Nephron (organoid): ENCODE measurements around the gene RUSF1.
"Not testable (repeated sequence)": the region's sequence is repeated elsewhere in the genome, so short reads cannot be mapped to it uniquely, and the experiment has no call there.

Experiments used
- H3K27ac Mint-ChIP-seq, 3 experiments: 2 replicates each; pipeline ENCODE4 v1.8.0; 2020; ENCODE audit warnings: mixed read lengths in 3 of 3, mild to moderate bottlenecking in 2 of 3, moderate library complexity in 1 of 3
- H3K27me3 Mint-ChIP-seq: 2 replicates; pipeline ENCODE4 v1.8.0; 2021; ENCODE audit warnings: low read depth, mild to moderate bottlenecking, moderate library complexity, mixed read lengths
- H3K36me3 Mint-ChIP-seq: 2 replicates; pipeline ENCODE4 v1.8.0; 2020; ENCODE audit warnings: low read depth, mixed read lengths
- H3K4me1 Mint-ChIP-seq: 2 replicates; pipeline ENCODE4 v1.8.0; 2020; ENCODE audit warnings: mixed read lengths
- H3K4me3 Mint-ChIP-seq, 3 experiments: 2 replicates each; pipeline ENCODE4 v1.8.0; 2020; ENCODE audit warnings: mild to moderate bottlenecking in 3 of 3, mixed read lengths in 3 of 3, moderate library complexity in 2 of 3
- H3K9me3 Mint-ChIP-seq: 2 replicates; pipeline ENCODE4 v1.8.0; 2020; ENCODE audit warnings: mixed read lengths
- TF ChIP-seq, protein P1 (sequence below), 3 experiments: fragments of 200-600 bp; sonication (generic); IDR thresholded peaks; one replicate each; pipeline ENCODE4 v1.5.0; 2021; ENCODE audit warnings: antibody characterized with exemption in 3 of 3; ENCODE audit not compliant: unreplicated experiment in 3 of 3

The RUSF1 gene

DNA sequence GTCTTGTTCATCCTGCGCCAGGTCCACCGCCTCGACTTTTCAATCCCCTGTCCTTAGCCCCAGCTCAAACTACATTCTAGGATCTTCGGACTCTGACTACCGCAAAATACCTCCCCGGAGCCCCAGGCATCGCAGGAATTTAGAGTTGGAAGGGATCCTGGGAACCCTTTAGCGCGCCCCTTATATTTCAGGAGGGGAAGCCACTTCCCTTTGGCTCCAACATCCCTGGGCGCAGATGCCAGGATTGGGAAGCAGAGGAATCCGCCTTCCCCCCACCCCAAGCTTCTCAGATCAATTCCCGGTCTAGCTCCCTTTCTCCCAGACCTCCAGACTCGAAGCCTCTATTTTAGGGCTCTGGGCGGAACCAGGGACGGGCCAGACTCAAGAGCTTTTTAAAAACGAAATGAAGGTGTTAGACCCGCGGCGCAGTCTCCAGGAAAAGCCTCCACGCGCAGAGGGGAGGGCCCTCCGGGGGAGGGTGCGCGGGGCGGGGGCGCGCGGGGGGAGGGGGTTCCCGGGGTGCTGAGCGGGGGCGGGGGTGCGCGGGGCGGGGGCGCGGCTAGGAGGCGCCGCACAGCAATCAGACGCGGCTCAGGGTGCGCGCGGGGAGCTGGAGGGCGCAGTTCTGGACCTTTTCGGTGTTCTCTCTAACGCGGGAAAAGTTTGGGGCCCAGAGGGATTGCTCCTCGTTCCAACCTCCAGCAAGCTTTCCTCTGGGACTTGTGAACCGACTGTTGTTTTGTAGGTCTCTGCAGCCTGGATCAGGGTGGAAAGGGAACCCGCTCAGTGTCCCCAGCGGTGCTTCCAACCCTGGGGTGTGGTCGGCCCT, 21.1 kb upstream of the RUSF1 start:
- TF ChIP-seq, protein P1, sequence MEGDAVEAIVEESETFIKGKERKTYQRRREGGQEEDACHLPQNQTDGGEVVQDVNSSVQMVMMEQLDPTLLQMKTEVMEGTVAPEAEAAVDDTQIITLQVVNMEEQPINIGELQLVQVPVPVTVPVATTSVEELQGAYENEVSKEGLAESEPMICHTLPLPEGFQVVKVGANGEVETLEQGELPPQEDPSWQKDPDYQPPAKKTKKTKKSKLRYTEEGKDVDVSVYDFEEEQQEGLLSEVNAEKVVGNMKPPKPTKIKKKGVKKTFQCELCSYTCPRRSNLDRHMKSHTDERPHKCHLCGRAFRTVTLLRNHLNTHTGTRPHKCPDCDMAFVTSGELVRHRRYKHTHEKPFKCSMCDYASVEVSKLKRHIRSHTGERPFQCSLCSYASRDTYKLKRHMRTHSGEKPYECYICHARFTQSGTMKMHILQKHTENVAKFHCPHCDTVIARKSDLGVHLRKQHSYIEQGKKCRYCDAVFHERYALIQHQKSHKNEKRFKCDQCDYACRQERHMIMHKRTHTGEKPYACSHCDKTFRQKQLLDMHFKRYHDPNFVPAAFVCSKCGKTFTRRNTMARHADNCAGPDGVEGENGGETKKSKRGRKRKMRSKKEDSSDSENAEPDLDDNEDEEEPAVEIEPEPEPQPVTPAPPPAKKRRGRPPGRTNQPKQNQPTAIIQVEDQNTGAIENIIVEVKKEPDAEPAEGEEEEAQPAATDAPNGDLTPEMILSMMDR (IDR thresholded peaks at IDR 0.05; ENCODE audit: unreplicated experiment in 3 of 3) = no peak
- H3K4me1 Mint-ChIP-seq = peaks cover 14% of the 10 kb centered on the region
- H3K4me3 Mint-ChIP-seq = peak overlapping the region; percentile 75 to 91 (median 86)
- H3K27me3 Mint-ChIP-seq = peaks cover 16% of the 10 kb centered on the region
- H3K9me3 Mint-ChIP-seq = no peaks in the 10 kb centered on the region
- H3K27ac Mint-ChIP-seq = peak overlapping the region in 2 of 3 experiments; percentile 68 to 97
- no peaks in the 10 kb centered on the region for H3K36me3 Mint-ChIP-seq

DNA sequence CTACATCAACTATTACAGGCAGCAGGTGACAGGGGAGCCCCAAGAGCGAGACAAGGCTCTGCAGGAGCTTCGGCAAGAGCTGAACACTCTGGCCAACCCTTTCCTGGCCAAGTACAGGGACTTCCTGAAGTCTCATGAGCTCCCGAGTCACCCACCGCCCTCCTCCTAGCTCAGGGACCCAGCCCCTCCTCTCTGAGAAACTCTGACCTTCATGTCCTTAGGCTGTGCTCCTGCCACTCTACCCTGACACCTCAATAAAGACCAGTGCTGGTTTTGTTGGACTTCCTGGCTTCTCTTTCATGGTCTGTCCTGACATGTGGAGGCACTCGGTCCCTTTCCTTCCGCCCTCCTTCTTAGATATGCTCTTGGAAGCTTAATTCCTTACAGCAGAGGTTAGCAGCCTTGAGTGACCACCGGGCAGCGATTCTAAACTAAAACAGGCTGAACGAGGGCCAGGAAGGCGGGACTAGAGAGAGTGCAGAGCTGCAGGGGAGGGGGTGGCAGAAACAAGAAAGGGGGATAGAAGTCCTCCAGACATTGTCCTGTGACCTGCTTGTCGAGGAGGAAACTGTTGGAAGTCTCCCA, 20.4 kb upstream of the RUSF1 start:
- Mint-ChIP-seq H3K4me1 (peaks cover 14% of the 10 kb centered on the region), H3K36me3 (no peaks in the 10 kb centered on the region), H3K4me3 (peak overlapping the region; percentile 75 to 91 (median 86)), H3K27ac (peak overlapping the region in 2 of 3 experiments; percentile 68 to 97), H3K27me3 (peaks cover 18% of the 10 kb centered on the region), H3K9me3 (no peaks in the 10 kb centered on the region)
- TF ChIP-seq, protein P1 (IDR thresholded peaks at IDR 0.05; ENCODE audit: unreplicated experiment in 3 of 3) = no peak

DNA sequence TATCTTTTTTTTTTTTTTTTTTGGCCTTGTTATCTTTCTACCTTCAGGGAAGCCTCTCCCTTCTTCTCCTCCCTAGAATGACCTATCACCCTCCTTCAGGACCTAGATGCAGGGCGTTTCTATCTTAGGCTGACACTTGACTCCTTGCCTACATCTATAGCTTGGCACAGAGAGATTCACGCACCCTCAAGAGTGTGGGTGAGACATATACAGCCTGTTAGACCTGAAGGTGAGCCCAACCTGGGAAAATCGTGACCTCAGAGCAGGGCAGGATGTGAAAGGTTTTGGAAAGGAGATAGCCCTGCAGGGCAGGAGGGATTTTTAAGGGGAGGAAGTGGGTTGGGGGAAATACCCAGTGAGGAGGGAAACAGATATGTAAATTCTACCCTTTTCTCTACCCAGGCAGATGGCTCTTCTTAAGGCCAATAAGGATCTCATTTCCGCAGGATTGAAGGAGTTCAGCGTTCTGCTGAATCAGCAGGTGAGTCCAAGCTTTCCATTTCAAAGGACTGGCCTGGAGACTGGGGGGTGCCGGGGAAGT, 19.6 kb upstream of the RUSF1 start, which contains the start of gene AHSP:
Gene AHSP, plus strand, starts transcription at position 167 of the 541 bp plus-strand sequence. Its CDS starts 240 bp downstream, at position 407.
- Mint-ChIP-seq H3K36me3 (no peaks in the 10 kb centered on the region), H3K27ac (peak within 1 kb of the TSS in 2 of 3 experiments; percentile 68 to 97), H3K9me3 (no peaks in the 10 kb centered on the region), H3K27me3 (peaks cover 18% of the 10 kb centered on the region), H3K4me1 (peaks cover 14% of the 10 kb centered on the region), H3K4me3 (peak within 1 kb of the TSS; percentile 75 to 91 (median 86))
- TF ChIP-seq, protein P1 (IDR thresholded peaks at IDR 0.05; ENCODE audit: unreplicated experiment in 3 of 3) = no peak

DNA sequence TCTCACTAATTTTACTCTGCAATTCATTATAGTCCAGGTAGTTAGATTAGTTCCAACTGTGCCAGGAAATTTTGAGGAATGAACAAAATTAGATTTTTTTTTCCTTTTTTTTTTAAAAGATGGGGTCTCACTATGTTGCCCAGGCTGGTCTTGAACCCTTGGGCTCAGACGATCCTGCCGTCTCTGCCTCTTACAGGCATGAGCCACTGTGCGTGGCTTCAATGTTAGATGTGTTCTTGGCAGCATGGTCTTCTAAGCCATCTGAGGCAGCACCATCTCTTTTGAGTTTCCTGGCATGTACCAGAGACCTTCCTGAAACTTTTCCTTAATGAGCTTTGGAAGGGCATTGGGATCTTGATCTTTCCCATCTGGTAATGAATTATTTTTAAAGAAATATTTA, 16.9 kb upstream of the RUSF1 start:
- H3K9me3 Mint-ChIP-seq = no peaks in the 10 kb centered on the region

DNA sequence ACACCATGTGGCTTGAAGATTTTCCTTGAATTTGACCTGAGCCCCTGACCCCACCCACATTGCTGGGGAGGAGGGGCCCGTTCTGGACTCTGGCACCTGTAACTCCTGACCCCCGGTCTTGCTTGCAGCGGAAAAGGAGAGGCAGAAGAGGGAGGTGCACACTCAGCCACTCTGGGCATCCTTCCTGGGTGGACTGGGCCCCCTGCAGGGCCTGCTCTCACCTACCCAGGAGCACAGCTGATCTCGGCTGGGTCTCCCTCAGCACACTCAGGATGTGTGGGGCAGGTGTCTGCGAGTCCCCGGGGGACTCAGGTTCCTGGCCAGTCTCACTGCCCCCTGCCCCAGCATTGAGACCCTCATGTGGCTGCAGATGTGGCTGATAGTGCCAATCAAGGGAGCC, 15.6 kb upstream of the RUSF1 start:
- not testable (repeated sequence) for H3K4me1 Mint-ChIP-seq, H3K36me3 Mint-ChIP-seq, H3K9me3 Mint-ChIP-seq, H3K4me3 Mint-ChIP-seq, H3K27ac Mint-ChIP-seq
- H3K27me3 Mint-ChIP-seq = peaks cover 23% of the 10 kb centered on the region

More for the DNA sequence above, 16.9 kb upstream of the RUSF1 start:
- TF ChIP-seq, protein P1 (IDR thresholded peaks at IDR 0.05; ENCODE audit: unreplicated experiment in 3 of 3) = no peak
- H3K4me3 Mint-ChIP-seq = no peak overlapping the region
- peaks cover 23% of the 10 kb centered on the region for H3K27me3 Mint-ChIP-seq
- peaks cover 12% of the 10 kb centered on the region for H3K4me1 Mint-ChIP-seq
- no peaks in the 10 kb centered on the region for H3K36me3 Mint-ChIP-seq
- H3K27ac Mint-ChIP-seq = no peak overlapping the region

DNA sequence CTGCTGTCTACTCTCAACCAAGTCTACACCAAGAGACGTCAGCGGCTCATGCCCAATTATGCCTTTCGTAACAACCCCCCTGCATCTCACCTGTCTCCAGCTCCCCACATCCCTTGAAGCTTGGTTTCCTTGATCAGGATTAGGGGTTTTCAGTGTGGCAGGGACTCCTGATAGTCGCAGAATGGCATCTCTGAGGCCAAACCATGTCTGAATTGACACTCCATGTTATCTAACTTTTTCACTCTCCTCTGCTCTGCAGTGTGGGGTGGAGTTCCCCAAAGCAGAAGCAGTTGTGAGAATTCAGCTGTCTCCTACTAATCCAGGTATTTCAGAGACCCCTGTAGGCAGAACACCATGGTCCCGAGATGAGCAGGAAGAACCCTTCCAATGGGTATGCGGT, 13.9 kb upstream of the RUSF1 start:
- TF ChIP-seq, protein P1 (IDR thresholded peaks at IDR 0.05; ENCODE audit: unreplicated experiment in 3 of 3) = no peak
- Mint-ChIP-seq H3K9me3 (no peaks in the 10 kb centered on the region), H3K27me3 (peaks cover 32% of the 10 kb centered on the region), H3K27ac (no peak overlapping the region), H3K36me3 (no peaks in the 10 kb centered on the region), H3K4me3 (no peak overlapping the region), H3K4me1 (no peaks in the 10 kb centered on the region)
